Measurements from ENCODE around the gene BCAS4.

DNA sequence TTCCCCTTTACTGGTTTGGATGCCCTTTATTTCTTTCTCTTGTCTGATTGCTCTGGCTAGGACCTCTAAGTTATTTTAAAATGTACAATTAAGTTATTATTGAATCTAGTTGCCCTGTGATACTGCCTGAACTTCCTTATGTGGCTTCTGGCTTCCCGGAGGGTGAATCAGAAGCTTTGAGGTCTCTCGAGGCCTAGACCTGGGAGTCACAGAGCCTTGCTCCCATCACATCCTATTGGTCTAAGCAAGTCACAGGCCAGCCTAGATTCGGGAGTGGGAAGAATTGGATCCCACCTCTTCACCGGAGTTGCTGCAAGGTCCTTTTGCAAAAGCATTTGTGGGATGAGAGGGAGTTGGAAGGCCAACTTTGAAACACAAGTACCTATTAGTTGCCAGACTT lies 15.2 kb downstream of the BCAS4 start:
- TF ChIP-seq EZH2phosphoT487 (IDR thresholded peaks at IDR 0.05; ENCODE audit: low read depth): no peak
- TF ChIP-seq, protein P1, sequence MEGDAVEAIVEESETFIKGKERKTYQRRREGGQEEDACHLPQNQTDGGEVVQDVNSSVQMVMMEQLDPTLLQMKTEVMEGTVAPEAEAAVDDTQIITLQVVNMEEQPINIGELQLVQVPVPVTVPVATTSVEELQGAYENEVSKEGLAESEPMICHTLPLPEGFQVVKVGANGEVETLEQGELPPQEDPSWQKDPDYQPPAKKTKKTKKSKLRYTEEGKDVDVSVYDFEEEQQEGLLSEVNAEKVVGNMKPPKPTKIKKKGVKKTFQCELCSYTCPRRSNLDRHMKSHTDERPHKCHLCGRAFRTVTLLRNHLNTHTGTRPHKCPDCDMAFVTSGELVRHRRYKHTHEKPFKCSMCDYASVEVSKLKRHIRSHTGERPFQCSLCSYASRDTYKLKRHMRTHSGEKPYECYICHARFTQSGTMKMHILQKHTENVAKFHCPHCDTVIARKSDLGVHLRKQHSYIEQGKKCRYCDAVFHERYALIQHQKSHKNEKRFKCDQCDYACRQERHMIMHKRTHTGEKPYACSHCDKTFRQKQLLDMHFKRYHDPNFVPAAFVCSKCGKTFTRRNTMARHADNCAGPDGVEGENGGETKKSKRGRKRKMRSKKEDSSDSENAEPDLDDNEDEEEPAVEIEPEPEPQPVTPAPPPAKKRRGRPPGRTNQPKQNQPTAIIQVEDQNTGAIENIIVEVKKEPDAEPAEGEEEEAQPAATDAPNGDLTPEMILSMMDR (IDR thresholded peaks at IDR 0.05; ENCODE audit: low read depth, low read length): no peak

Data from OCI-LY3 (cell line).